Progenitor cell of endocrine pancreas (in vitro differentiated cells): ENCODE measurements around the gene CHMP4A. TPM values are rescaled to one million over a fixed set of nuclear protein-coding genes. Genes with fewer than 3 reads are reported as not detected.
"Not testable (repeated sequence)": the region's sequence is repeated elsewhere in the genome, so short reads cannot be mapped to it uniquely, and the experiment has no call there.

Experiments used
- DNase-seq: peaks from one replicate; pipeline ENCODE4 v3.0.0; 2021; ENCODE audit warnings: low spot score; ENCODE audit not compliant: unreplicated experiment
- H3K27ac Mint-ChIP-seq: 2 replicates; pipeline ENCODE4 v1.8.0; 2021; ENCODE audit warnings: mild to moderate bottlenecking, moderate library complexity, mixed read lengths
- H3K27me3 Mint-ChIP-seq: 2 replicates; pipeline ENCODE4 v1.8.0; 2021; ENCODE audit warnings: mixed read lengths
- H3K36me3 Mint-ChIP-seq: 2 replicates; pipeline ENCODE4 v1.8.0; 2022; ENCODE audit warnings: mixed read lengths; ENCODE audit not compliant: insufficient read depth
- H3K4me1 Mint-ChIP-seq: 2 replicates; pipeline ENCODE4 v1.8.0; 2021; ENCODE audit warnings: low read depth, mixed read lengths
- H3K4me3 Mint-ChIP-seq: 2 replicates; pipeline ENCODE4 v1.8.0; 2021; ENCODE audit warnings: low read depth, mild to moderate bottlenecking, moderate library complexity, mixed read lengths
- H3K9me3 Mint-ChIP-seq: 2 replicates; pipeline ENCODE4 v1.8.0; 2021; ENCODE audit warnings: low read depth, mixed read lengths
- CTCF ChIP-seq: fragments of 200-600 bp; sonication (generic); IDR thresholded peaks from one replicate; pipeline ENCODE4 v1.5.0; 2021; ENCODE audit warnings: antibody characterized with exemption, mild to moderate bottlenecking; ENCODE audit not compliant: unreplicated experiment
- total RNA-seq: library from RNA; stranded (reverse); gene quantifications from 2 replicates; pipeline ENCODE4 v1.2.1, GENCODE V29; 2021

Gene CHMP4A
- total RNA-seq, 1 donor from 2014 or later = 54.3 TPM

- Mint-ChIP-seq H3K27ac (no peak overlapping the region), H3K4me1 (no peaks in the 10 kb centered on the region), H3K9me3 (no peaks in the 10 kb centered on the region), H3K36me3 (no peaks in the 10 kb centered on the region), H3K27me3 (no peaks in the 10 kb centered on the region), H3K4me3 (no peak overlapping the region)
- TF ChIP-seq CTCF = no peak
- DNase-seq = no peak
Observed at GRCh38 chr14:24251880-24252288, 38.6 kb upstream of the CHMP4A start.

- DNase-seq = no peak
- H3K27ac Mint-ChIP-seq = no peak overlapping the region
Observed at GRCh38 chr14:24250354-24250753, 37.1 kb upstream of the CHMP4A start.

GRCh38 chr14:24249230-24250021, 36.1 kb upstream of the CHMP4A start:
- H3K4me3 Mint-ChIP-seq = no peak overlapping the region
- H3K36me3 Mint-ChIP-seq = no peaks in the 10 kb centered on the region
- H3K4me1 Mint-ChIP-seq = peaks cover 2% of the 10 kb centered on the region
- H3K27me3 Mint-ChIP-seq = no peaks in the 10 kb centered on the region
- peak overlapping the region; percentile 86 for H3K27ac Mint-ChIP-seq
- no peaks in the 10 kb centered on the region for H3K9me3 Mint-ChIP-seq
- TF ChIP-seq CTCF = no peak
- no peak for DNase-seq

More at GRCh38 chr14:24250354-24250753, 37.1 kb upstream of the CHMP4A start:
- H3K27me3 Mint-ChIP-seq = no peaks in the 10 kb centered on the region
- TF ChIP-seq CTCF = no peak
- H3K4me3 Mint-ChIP-seq = no peak overlapping the region
- H3K4me1 Mint-ChIP-seq = no peaks in the 10 kb centered on the region
- H3K9me3 Mint-ChIP-seq = no peaks in the 10 kb centered on the region
- H3K36me3 Mint-ChIP-seq = no peaks in the 10 kb centered on the region

- no peaks in the 10 kb centered on the region for H3K36me3 Mint-ChIP-seq
- H3K27ac Mint-ChIP-seq = no peak overlapping the region
Observed at GRCh38 chr14:24247422-24247821, 34.1 kb upstream of the CHMP4A start.

GRCh38 chr14:24246765-24247212, 33.5 kb upstream of the CHMP4A start:
- DNase-seq = no peak
- Mint-ChIP-seq H3K4me1 (peaks cover 9% of the 10 kb centered on the region), H3K36me3 (no peaks in the 10 kb centered on the region), H3K4me3 (no peak overlapping the region), H3K27ac (no peak overlapping the region), H3K9me3 (no peaks in the 10 kb centered on the region), H3K27me3 (no peaks in the 10 kb centered on the region)
- no peak for TF ChIP-seq CTCF

More at GRCh38 chr14:24247422-24247821, 34.1 kb upstream of the CHMP4A start:
- no peak for DNase-seq
- Mint-ChIP-seq H3K27me3 (no peaks in the 10 kb centered on the region), H3K4me3 (no peak overlapping the region), H3K9me3 (no peaks in the 10 kb centered on the region), H3K4me1 (peaks cover 8% of the 10 kb centered on the region)
- no peak for TF ChIP-seq CTCF

GRCh38 chr14:24245350-24245749, 32.1 kb upstream of the CHMP4A start:
- not testable (repeated sequence) for H3K4me1 Mint-ChIP-seq, H3K36me3 Mint-ChIP-seq, H3K4me3 Mint-ChIP-seq

More at GRCh38 chr14:24245350-24245749, 32.1 kb upstream of the CHMP4A start:
- H3K27me3 Mint-ChIP-seq, DNase-seq, H3K27ac Mint-ChIP-seq, H3K9me3 Mint-ChIP-seq: not testable (repeated sequence)
